H9 (cell line): Measurements from ENCODE around the gene ANAPC4. TPM values are rescaled to one million over a fixed set of nuclear protein-coding genes. Genes with fewer than 3 reads are reported as not detected.

Experiments used
- DNase-seq: peaks from one replicate; pipeline ENCODE4 v3.0.0-alpha.2; 2017
- H2AFZ ChIP-seq: one replicate; pipeline ENCODE4 v1.6.1; 2013; ENCODE audit warnings: mild to moderate bottlenecking, low read length, control low read depth, moderate library complexity
- H2AK5ac ChIP-seq: 2 replicates; pipeline ENCODE4 v1.6.1; 2013; ENCODE audit warnings: low read length, control low read depth, mixed read lengths; ENCODE audit not compliant: insufficient read length
- H2BK120ac ChIP-seq: one replicate; pipeline ENCODE4 v1.6.1; 2013; ENCODE audit warnings: low read depth, mild to moderate bottlenecking, low read length, control low read depth, inconsistent platforms; ENCODE audit not compliant: poor library complexity, severe bottlenecking
- H2BK12ac ChIP-seq: 2 replicates; pipeline ENCODE4 v1.6.1; 2013; ENCODE audit warnings: low read length, control low read depth, mixed read lengths, low read depth; ENCODE audit not compliant: insufficient read length
- H2BK15ac ChIP-seq: 2 replicates; pipeline ENCODE4 v1.6.1; 2013; ENCODE audit warnings: low read depth, low read length, control low read depth
- H2BK20ac ChIP-seq: one replicate; pipeline ENCODE4 v1.6.1; 2013; ENCODE audit warnings: low read depth, mild to moderate bottlenecking, low read length, control low read depth, inconsistent platforms; ENCODE audit not compliant: poor library complexity, severe bottlenecking
- H2BK5ac ChIP-seq: 2 replicates; pipeline ENCODE4 v1.6.1; 2013; ENCODE audit warnings: low read length, control low read depth, mixed read lengths; ENCODE audit not compliant: insufficient read length
- H3K14ac ChIP-seq: 2 replicates; pipeline ENCODE4 v1.6.1; 2013; ENCODE audit warnings: low read length, control low read depth; ENCODE audit not compliant: insufficient read depth
- H3K18ac ChIP-seq: 2 replicates; pipeline ENCODE4 v1.6.1; 2013; ENCODE audit warnings: low read depth, mild to moderate bottlenecking, mixed read lengths, low read length, control low read depth; ENCODE audit not compliant: insufficient read length
- H3K23ac ChIP-seq: 2 replicates; pipeline ENCODE4 v1.6.1; 2013; ENCODE audit warnings: low read length, control low read depth, mixed read lengths, low read depth; ENCODE audit not compliant: insufficient read length
- H3K23me2 ChIP-seq: 2 replicates; pipeline ENCODE4 v1.6.1; 2013; ENCODE audit warnings: low read depth, mild to moderate bottlenecking, mixed read lengths, low read length, control low read depth; ENCODE audit not compliant: insufficient read length, poor library complexity, severe bottlenecking
- H3K27ac ChIP-seq: 2 replicates; pipeline ENCODE4 v1.5.1; 2013; ENCODE audit warnings: low read length, control low read depth, mixed read lengths, low read depth; ENCODE audit not compliant: insufficient read length
- H3K27me3 ChIP-seq: 2 replicates; pipeline ENCODE4 v1.6.1; 2013; ENCODE audit warnings: low read length, control low read depth, inconsistent platforms; ENCODE audit not compliant: insufficient read depth
- H3K4ac ChIP-seq: 2 replicates; pipeline ENCODE4 v1.6.1; 2013; ENCODE audit warnings: low read depth, mild to moderate bottlenecking, control low read depth, inconsistent platforms, low read length, moderate library complexity
- H3K4me1 ChIP-seq: 2 replicates; pipeline ENCODE4 v1.6.1; 2013; ENCODE audit warnings: low read length, control low read depth, inconsistent platforms; ENCODE audit not compliant: insufficient read depth
- H3K4me2 ChIP-seq: 2 replicates; pipeline ENCODE4 v1.6.1; 2013; ENCODE audit warnings: low read length, control low read depth, mixed read lengths; ENCODE audit not compliant: insufficient read length, insufficient read depth
- H3K56ac ChIP-seq: 2 replicates; pipeline ENCODE4 v1.6.1; 2013; ENCODE audit warnings: low read depth, mild to moderate bottlenecking, mixed read lengths, low read length, control low read depth; ENCODE audit not compliant: insufficient read length
- H3K79me1 ChIP-seq: 2 replicates; pipeline ENCODE4 v1.6.1; 2013; ENCODE audit warnings: low read depth, mild to moderate bottlenecking, moderate library complexity, low read length, control low read depth, inconsistent platforms; ENCODE audit not compliant: insufficient read depth, poor library complexity, severe bottlenecking
- H3K79me2 ChIP-seq: 2 replicates; pipeline ENCODE4 v1.6.1; 2013; ENCODE audit warnings: low read length, control low read depth, inconsistent platforms; ENCODE audit not compliant: insufficient read depth
- H3K9ac ChIP-seq: 2 replicates; pipeline ENCODE4 v1.6.1; 2013; ENCODE audit warnings: low read length, control low read depth, mixed read lengths; ENCODE audit not compliant: insufficient read length; ENCODE audit errors: extremely low read depth
- H3K9me3 ChIP-seq: one replicate; pipeline ENCODE4 v1.6.1; 2013; ENCODE audit warnings: low read depth, low read length, inconsistent platforms; ENCODE audit not compliant: control insufficient read depth
- H3T11ph ChIP-seq: one replicate; pipeline ENCODE4 v1.6.1; 2013; ENCODE audit warnings: mild to moderate bottlenecking, low read length, control low read depth, inconsistent platforms
- H4K20me1 ChIP-seq: one replicate; pipeline ENCODE4 v1.6.1; 2013; ENCODE audit not compliant: control insufficient read depth, insufficient read length, insufficient read depth
- H4K5ac ChIP-seq: 2 replicates; pipeline ENCODE4 v1.6.1; 2013; ENCODE audit warnings: low read depth, mild to moderate bottlenecking, mixed read lengths, low read length, control low read depth; ENCODE audit not compliant: insufficient read length
- H4K8ac ChIP-seq: replicated peaks from 2 replicates; pipeline ENCODE4 v1.6.1; 2013; ENCODE audit warnings: low read length, control low read depth, mixed read lengths, low read depth; ENCODE audit not compliant: insufficient read length
- H4K91ac ChIP-seq: 2 replicates; pipeline ENCODE4 v1.6.1; 2013; ENCODE audit warnings: low read depth, mild to moderate bottlenecking, moderate library complexity, mixed read lengths, low read length, control low read depth; ENCODE audit not compliant: insufficient read length
- H3K27ac Mint-ChIP-seq, 3 experiments: 2 replicates in 2 of 3; 3 replicates in 1 of 3; pipeline ENCODE4 v1.8.0; 2020 to 2021; ENCODE audit warnings: mixed read lengths in 3 of 3, mild to moderate bottlenecking in 1 of 3, moderate library complexity in 1 of 3
- H3K27me3 Mint-ChIP-seq: 2 replicates; pipeline ENCODE4 v1.8.0; 2021; ENCODE audit warnings: low read depth, mild to moderate bottlenecking, moderate library complexity, mixed read lengths
- H3K36me3 Mint-ChIP-seq, 3 experiments: 2 replicates in 2 of 3; 3 replicates in 1 of 3; pipeline ENCODE4 v1.8.0; 2020 to 2021; ENCODE audit warnings: low read depth in 3 of 3, mixed read lengths in 3 of 3; ENCODE audit not compliant: insufficient read depth in 1 of 3
- H3K4me1 Mint-ChIP-seq, 2 experiments: 2 replicates each; pipeline ENCODE4 v1.8.0; 2020; ENCODE audit warnings: mixed read lengths in 2 of 2
- H3K4me3 Mint-ChIP-seq, 2 experiments: 2 replicates in 1 of 2; 3 replicates in 1 of 2; pipeline ENCODE4 v1.8.0; 2020 to 2021; ENCODE audit warnings: mild to moderate bottlenecking in 2 of 2, mixed read lengths in 2 of 2, moderate library complexity in 1 of 2
- H3K9me3 Mint-ChIP-seq, 2 experiments: 2 replicates in 1 of 2; 3 replicates in 1 of 2; pipeline ENCODE4 v1.8.0; 2020; ENCODE audit warnings: mild to moderate bottlenecking in 2 of 2, mixed read lengths in 2 of 2, moderate library complexity in 1 of 2
- CTCF ChIP-seq: fragments of 200-600 bp; sonication (generic); conservative IDR thresholded peaks from 3 replicates; pipeline ENCODE4 v1.8.0; 2021; ENCODE audit warnings: antibody characterized with exemption, mild to moderate bottlenecking
- WGBS: extraction: QIAGEN DNeasy Blood & Tissue Kit; methylation state at CpG from one replicate; pipeline ENCODE4 v1.1.7; 2013; ENCODE audit warnings: missing lambda C conversion rate, low lambda C conversion rate, mixed read lengths; ENCODE audit not compliant: insufficient read length; ENCODE audit errors: extremely low coverage; 5-methylcytosine and 5-hydroxymethylcytosine counted together
- total RNA-seq: library from RNA; stranded (reverse); gene quantifications from 2 replicates; pipeline ENCODE4 v1.2.1, GENCODE V29; 2021

ANAPC4 gene
- total RNA-seq, 1 experiment from 2014 or later: 42.5 TPM

DNA sequence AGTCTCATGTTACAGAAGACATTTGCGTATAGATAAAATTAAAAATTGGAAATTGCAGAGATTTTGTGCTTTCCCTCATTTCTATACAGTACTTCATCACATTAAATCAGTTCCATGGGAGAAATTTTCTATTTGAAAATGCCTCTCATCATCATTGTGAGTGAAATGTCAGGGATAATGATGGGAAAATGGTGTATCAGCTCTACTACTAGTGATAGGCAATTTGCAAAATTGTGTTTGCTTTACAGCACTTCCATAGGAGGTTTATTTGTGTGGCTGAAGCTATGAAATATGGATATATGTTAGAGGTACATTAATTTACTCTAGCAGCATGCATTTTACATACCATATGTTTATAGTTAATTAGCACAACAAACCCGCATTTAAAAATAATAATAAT is 21.0 kb upstream of the ANAPC4 start:
- Histone ChIP-seq H3K56ac (no peak overlapping the region), H2BK120ac (no peak overlapping the region), H3K23ac (no peak overlapping the region), H3K79me1 (no peaks in the 10 kb centered on the region), H3K4me2 (no peak overlapping the region), H3K9ac (no peak overlapping the region), H3K18ac (no peak overlapping the region), H4K20me1 (no peaks in the 10 kb centered on the region), H4K5ac (no peak overlapping the region), H4K91ac (no peak overlapping the region), H3K4me1 (no peaks in the 10 kb centered on the region), H2AK5ac (no peak overlapping the region), H2BK20ac (no peak overlapping the region), H3K14ac (no peak overlapping the region), H2BK5ac (no peak overlapping the region), H3K27me3 (no peaks in the 10 kb centered on the region), H2BK12ac (no peak overlapping the region), H3T11ph (no peak overlapping the region), H2BK15ac (no peak overlapping the region), H3K9me3 (no peaks in the 10 kb centered on the region), H3K4ac (no peak overlapping the region), H3K23me2 (no peaks in the 10 kb centered on the region), H4K8ac (no peak overlapping the region), H2AFZ (no peak overlapping the region), H3K27ac (no peak overlapping the region), H3K79me2 (no peaks in the 10 kb centered on the region)
- H3K4me1 Mint-ChIP-seq: no peaks in the 10 kb centered on the region
- no peak overlapping the region for H3K27ac Mint-ChIP-seq
- peaks cover 18 to 23% (median 22%) of the 10 kb centered on the region in 3 experiments; a peak in 6 of 7 replicates for H3K36me3 Mint-ChIP-seq
- no peak for DNase-seq
- H3K27me3 Mint-ChIP-seq: no peaks in the 10 kb centered on the region
- no CpG with 5 or more reads among the region's 2 CpGs for WGBS
- H3K4me3 Mint-ChIP-seq: no peak overlapping the region
- peaks cover 13 to 14% of the 10 kb centered on the region in 2 experiments for H3K9me3 Mint-ChIP-seq
- no peak for TF ChIP-seq CTCF
